DMS79 treated with DMSO at 0.1 percent for 48 hours (cell line): ENCODE results near the gene RHBDF1.

Experiments
- DNase-seq: peaks from one replicate; lab custom pipeline; 2025; lab: John Stamatoyannopoulos, UW

The RHBDF1 gene

DNA sequence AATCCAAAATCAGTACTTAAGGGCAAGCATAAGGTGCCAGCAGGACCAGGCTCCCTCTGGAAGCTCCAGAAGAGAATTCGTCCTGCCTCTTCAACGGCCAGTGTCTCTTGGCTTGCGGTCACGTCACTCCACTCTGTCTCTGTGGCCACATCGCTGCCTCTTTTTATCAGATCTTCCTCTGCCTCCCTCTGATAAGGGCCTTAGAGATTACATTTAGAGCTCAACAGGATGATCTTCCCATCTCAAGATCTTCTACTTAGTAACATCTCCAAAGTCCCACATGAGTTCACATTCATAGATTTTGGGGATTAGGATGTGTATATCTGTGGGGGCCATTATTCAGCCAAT is 22.5 kb upstream of the RHBDF1 start:
- DNase-seq: no peak

DNA sequence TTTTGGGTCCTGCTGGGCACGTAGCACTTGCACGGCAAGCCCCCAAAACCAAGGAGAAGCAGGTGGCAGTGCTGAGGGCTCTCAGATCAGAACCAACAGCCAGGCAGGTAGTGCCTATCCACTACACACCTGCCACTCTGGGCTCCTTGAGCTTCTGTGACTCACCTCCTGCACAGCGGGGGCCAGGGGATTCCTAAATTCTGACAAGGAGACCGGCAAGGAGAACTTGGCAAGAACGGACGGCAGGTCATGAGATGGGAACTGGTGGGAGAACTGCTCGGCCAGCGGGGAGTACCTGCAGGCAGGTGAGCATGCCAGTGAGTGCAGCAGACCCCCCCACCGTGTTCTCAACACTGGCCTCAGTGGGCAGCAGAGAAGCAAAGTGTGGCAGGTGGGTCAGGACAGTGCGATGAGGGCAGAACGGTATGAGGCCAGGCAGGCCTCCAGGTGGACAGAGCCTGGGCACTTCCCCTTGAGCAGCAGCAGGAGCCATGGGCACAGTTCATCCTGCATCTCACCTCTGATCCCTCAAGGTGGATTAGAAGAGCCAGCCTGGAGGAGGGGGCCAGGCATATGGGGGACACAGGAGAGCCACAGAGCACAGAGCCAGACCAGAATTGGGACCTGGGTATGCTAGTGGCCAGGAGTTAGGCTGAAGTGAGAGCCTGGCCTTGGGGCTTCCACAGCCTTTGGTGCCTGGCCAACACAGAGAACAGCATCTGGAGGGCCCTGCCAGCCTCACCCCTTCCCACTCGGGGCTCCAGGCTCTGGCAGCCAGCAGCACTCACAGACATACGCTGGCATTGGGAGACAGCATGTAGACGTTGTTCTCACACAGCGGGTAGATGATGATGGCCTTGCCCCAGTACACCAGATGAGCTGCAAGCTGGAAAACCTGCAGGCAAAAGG is 20.3 kb upstream of the RHBDF1 start:
- peak; percentile 94 for DNase-seq

DNA sequence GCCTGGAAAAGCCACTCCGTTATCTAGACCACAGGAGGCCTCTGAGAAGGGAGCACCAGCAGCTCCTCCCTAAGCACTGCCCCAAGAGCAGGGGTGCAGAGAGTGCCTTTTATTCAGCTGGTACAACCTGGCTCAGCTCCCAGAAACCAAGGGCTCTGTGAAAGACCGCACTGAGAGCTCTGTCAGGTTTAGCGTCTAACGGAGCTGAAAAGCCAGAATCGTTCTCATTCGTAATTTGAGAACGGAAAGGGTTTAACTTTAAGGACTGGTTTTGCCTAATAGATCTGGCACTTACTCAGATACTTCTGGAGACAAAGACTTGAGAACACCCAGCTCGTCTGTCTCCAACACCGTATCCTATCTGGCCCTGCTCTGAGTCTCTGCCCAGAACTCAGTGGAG is 19.1 kb upstream of the RHBDF1 start:
- peak; percentile 97 for DNase-seq

DNA sequence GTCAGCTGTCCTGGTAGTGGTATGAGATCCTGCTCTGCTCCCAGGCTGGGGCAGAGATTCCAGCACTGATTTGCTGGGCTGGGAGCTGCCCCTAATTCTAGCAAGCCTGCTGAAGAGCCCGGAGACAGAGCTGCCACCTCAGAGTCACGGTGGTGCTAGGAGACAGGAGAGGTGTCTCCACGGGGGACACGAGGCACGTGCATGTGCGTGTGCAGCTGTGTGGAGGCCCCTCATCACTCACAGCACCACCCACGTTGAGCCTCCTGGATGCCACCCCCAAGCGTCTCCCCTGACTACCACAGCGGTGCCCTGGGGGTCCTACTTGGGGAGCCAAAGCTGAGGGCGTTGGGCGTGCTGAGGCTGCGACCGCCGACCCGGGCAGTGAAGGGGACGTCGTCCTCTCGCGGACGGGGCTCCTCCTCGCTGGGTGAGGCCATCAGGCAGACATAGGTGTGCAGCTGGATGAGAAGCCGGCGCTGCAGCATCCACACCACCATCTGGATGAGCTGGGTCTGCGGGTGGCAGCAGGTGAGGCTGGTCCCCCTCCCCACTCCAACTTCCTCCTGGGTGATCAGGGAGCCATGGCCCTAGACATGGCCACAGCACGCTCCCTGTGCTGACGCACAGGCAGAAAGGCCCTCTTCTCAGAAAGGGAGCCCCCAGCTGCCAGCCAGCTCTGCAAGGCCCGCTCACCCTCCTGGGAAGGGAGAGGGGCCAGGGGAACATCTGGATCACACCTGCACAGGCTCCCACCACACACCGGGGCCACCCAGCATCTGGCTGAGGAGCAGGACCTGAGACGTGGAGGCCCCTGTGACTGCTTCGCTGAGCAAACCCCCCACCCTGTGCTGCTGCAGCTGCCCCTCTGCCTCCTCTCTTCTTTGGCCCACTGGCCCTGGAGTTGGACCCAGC is 17.2 kb upstream of the RHBDF1 start:
- DNase-seq: no peak

DNA sequence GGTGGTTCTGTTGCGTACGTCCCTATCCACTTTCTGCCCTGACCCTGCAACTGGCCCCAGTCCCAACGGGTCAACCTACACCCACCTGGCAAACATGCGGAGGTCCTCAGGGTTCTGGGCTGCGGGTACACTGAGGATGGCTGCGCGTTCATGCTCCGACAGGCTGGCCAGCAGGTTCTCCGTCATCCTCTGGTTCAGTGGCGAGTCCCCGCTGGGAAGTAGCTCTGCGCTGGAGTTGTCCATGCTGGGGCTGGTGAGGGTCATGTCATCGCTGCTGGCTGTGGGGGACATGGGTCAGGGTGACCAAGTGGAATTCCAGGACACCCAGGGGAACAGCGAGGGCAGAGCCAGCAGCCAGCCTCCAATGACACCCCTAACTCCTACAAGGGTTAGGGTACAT is 16.2 kb upstream of the RHBDF1 start:
- DNase-seq: no peak

DNA sequence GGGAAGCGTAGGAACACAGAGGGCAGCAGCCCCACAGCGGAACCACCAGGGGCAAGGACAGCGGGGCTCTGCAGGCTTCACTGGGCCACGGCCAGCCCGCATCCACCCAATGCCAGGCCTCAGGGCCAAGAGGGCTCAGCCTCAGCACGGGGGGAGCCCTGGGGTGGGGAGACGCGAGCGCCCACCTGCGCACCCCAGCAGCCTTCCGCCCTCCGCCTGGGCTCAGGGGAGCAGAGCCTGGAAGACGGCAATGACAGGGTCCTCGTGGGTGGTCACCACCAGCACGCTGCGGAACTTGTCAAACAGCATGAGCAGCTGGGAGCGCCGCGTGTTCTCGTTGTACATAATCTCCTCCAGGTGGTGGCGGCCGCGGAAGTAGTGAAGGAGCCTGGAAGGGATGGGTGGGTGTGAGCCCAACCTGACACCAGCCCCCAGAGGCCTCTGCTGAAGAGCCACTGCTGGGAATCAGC is 14.1 kb upstream of the RHBDF1 start:
- no peak for DNase-seq

DNA sequence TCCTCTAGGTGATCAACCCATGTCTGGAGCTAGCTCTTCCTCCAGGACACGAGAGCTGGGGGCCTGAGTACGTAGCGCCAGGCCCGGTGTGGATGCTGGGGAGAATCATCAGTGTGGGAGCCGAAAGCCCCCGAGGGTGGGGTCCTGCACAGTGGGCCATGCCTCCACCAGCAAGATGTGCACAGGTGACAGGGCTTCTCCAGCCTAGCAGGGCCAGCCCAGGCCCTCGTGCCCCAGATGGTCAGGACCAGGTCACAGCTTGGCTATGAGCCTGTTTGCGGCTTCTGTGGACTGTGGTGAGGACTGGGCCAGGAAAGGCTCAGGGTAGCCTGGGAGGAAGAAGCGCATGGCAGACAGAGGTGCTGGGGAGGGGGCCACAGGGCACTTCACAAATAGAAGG is 13.4 kb upstream of the RHBDF1 start:
- DNase-seq: no peak

DNA sequence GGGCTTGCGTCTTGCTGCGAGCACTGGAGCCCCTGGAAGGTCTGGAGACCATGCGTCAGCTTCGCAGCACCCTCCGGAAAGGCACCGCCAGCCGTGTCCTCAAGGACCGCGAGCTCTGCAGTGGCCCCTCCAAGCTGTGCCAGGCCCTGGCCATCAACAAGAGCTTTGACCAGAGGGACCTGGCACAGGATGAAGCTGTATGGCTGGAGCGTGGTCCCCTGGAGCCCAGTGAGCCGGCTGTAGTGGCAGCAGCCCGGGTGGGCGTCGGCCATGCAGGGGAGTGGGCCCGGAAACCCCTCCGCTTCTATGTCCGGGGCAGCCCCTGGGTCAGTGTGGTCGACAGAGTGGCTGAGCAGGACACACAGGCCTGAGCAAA is 13.0 kb upstream of the RHBDF1 start:
- DNase-seq: no peak

DNA sequence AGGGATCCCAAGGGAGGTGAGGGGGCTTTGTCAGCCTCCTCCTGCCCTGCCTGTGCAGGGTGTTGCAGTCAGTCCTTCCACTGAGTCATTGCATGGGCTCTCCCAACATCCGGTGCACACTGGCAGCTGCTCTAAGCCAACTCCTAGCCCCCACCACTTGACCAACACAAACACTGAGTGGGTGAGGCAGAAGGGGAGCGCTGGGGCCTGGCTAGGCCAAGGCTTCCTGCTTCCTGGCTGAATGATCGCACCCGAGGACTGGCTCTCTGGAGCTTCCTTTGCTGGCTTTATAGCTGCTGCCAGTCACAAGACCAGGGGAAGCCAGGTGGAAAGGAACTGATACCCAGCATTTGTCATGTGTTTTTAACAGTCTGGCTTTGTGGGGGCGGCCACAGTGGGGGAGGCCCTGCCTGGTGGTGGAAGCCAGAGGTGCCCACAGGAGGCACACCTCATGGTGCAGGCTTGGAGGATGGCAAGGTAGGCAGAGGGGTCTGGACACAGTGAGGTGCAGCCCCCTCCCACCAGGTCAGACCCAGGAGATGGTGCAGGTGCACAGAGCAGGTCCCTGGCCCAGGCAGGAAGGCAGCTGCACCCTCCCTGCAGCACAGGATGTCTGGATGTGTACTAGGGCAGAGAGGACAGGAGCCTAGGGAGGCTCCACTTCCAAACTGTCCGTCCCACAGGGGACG is 12.4 kb upstream of the RHBDF1 start:
- peak; percentile 84 for DNase-seq

DNA sequence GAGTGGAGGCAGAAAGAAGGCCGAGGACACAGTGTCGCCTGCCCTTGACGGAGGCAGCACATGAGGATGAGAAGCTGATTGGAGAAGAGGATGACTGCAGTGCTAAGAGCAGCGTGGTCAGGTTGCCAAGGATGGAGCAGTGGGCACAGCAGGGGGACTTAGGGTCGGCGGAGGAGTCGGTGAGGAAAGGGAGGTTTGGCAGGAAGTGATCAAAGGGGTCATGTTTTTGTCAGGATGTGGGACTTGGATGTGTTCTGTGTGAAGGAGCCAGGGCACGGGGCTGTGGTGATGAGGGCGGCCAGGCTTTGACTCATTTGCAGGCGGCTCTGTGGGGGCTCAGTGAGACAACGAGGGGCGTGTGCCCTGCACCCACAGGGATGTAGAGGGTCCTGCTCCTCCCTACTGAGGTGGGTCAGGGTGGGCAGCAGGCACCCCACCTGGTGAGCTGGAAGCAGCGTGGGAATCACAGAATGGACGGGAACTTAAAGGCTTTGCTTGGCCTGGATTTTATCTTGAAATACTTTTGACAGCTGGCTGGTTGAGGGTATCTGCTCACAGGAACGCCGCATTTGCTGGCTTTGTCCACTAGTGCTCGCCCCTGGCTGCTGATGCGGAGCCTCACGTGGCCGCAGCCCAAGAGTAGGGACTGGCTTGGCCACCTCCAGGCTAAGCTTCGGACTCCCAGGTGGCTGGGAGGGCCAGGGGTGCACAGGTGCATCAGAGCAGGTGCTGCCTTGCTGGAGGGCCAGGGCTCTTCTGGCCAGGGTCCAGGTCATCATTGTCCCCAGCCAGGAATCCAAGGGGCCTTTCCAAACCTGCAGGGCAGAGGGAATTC is 11.6 kb upstream of the RHBDF1 start:
- DNase-seq: peak; percentile 80

DNA sequence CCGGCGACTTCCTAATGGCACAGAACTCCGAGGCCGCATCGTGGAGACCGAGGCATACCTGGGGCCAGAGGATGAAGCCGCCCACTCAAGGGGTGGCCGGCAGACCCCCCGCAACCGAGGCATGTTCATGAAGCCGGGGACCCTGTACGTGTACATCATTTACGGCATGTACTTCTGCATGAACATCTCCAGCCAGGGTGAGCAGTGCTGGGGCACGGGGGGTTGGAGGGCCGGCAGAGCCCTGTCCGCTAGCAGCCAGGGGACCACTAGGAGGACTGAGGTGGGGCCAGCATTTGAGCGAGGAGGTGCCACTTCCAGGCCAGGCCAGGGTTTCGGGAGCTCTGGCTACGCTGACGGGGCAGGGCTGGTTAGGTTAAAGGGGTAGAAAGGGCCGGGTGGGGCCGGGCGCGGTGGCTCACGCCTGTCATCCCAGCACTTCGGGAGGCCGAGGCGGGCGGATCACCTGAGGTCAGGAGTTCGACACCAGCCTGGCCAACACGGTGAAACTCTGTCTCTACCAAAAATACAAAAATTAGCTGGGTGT is 10.7 kb upstream of the RHBDF1 start:
- DNase-seq: no peak

DNA sequence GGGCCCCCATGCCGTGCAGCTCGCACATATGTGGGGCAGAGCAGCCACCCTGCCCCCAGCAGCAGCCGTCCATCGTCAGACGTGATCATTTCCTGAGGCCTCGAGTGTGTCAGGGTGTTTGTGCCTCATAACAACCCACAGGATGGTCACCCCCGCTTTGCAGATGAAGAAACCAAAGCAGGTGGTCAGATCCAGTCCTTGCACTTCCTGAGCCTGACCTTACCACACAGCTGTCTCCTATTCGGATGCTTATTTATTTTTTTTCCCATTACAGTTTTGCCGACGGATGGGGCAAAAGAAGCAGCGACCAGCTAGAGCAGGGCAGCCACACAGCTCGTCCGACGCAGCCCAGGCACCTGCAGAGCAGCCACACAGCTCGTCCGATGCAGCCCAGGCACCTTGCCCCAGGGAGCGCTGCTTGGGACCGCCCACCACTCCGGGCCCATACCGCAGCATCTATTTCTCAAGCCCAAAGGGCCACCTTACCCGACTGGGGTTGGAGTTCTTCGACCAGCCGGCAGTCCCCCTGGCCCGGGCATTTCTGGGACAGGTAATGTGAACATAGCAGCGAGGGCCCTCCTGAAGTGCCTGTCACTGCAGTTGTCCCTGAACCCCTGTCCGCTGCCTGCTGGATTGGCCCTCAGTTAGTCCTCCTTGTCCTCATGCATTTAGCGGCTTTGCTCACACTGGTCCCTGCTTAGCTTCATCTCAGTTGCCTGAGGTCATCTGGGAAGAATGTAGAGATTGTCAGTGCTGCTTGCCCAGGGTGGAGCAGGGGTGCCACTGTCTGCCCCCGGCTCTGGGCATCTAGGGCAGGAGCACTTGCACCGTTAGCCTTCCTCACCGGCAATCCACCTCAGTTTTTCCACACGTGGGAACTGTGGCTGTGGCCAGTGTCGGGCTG is 7.0 kb upstream of the RHBDF1 start:
- no peak for DNase-seq

DNA sequence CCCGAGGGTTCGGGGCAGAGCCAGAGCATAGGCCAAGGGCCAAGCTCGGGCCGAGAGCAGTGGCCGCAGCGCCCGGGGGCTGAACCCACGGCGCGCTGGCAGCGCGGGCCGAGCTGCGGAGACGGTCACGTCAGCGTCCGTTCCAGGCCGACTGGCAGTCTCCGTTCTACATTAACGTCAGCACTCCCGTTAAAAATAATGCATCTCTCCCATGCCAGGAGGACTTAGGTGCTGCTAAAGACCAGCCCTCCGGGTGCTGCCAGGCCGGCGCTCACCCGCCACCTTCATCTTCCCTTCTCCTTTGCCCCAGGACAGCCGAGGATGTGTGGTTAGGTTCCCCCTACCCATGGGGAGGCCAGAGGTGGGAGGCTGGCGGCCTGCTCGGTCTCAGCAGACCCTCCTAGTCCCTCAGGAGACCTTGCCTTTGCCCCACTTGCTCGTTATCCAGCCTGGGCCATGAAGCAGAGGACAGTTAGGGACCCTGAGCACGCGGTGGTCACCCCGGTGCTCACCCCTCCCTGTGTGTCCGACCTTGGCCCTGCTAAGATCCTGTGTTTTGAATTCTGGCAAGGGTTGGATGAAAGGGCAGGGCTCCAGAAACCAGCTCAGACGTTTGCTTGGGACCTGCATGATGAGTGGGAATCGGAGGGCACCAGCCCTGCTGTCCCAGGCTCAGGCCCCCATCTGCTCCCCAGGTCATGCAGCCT is 6.2 kb upstream of the RHBDF1 start:
- no peak for DNase-seq

DNA sequence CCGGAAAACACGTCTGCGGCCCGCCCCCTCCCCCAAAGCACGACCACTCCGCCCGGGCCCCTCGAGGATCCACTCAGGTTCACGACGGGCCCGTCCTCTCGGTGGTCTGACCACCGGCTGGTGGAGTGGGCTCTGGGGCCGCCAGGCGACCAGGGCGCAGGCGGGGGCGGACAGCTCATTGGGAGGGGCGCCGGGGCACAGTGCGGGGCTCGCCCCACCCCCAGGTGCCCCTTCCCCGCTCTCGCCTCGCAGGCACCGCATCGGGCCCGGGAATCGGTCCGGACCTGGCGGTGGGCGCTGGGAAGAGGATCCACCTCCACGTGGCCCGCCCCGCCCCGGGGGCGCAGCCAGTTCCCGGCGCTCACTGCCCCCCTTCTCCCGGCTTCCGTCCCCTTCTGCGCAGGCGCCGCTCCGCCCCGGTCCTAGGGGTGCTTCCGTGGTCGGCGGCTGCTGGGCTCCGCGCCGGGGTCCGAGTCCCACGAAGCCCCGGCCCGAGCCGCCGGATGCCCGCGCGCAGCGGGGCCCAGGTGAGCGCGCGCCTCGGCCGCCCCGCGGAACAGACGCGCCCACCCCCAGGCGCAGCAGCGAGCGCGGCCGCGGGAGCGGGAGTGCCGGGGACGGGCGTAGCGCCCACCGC is 5.5 kb upstream of the RHBDF1 start, which contains the start of gene MPG:
TSS of gene MPG (plus strand) at position 419 of the 637 bp plus-strand sequence. CDS start at position 504, 85 bp downstream.
- peak; percentile 53 for DNase-seq

DNA sequence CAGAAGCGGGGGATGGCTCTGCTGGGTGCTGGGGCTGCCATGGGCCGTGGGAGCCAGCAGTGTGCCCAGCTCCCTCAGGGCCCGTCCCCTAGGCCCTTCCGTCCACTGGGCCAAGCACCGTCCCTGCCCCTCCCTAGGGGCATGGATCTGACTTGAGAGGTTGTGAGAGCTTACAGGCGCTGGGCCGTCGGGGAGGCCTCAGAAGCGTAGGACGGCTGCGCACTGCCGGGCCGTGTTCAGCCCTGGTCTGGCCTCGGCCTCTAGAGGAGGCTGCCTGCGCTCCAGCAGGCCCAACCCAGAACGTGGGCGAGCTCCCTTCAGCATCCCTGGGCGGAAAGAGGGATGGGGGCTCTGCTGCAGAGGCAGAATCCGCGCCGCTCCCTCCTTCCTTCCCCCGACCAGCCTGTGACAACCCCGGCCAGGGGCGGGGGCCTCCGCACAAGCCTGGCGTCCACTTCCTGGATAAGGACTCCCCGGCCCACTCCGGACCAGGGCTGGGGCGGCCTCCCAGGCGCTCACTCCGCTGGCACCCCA is 4.9 kb upstream of the RHBDF1 start:
- no peak for DNase-seq

DNA sequence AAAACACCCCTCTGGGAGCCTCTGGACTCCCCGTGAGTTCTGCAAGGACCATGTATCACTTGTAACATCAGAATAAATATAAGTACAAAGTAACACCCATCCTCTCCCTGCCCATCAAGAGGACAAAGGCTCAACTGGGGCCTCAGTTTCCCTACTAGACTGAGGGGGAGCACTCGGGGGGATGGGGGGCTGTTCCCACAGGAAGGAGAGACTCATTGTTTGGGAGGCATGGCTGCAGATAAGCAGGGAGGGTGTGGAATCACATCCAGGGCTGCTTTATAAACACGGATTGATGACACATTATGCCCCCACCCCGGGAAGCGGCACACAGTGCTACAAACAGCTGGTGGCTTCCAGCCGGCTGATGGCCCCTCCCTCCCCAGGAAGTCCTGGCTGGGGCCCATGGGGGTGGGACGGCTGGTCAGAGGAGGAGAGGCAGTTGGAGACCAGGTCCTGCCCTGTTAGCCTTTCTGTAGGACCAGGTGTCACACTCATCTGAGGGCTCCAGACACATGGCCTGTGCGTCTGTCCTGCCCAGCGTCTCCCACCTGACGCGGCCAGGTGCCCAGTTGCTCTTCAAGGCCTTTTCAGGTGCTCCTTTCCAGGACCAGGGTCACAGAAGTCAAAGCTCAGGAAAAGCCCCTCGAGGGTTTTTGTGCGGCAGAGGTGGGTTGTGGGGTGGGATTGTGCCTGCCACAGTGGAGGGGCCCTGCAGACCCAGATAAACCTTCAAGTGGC is 4.3 kb upstream of the RHBDF1 start:
- no peak for DNase-seq

DNA sequence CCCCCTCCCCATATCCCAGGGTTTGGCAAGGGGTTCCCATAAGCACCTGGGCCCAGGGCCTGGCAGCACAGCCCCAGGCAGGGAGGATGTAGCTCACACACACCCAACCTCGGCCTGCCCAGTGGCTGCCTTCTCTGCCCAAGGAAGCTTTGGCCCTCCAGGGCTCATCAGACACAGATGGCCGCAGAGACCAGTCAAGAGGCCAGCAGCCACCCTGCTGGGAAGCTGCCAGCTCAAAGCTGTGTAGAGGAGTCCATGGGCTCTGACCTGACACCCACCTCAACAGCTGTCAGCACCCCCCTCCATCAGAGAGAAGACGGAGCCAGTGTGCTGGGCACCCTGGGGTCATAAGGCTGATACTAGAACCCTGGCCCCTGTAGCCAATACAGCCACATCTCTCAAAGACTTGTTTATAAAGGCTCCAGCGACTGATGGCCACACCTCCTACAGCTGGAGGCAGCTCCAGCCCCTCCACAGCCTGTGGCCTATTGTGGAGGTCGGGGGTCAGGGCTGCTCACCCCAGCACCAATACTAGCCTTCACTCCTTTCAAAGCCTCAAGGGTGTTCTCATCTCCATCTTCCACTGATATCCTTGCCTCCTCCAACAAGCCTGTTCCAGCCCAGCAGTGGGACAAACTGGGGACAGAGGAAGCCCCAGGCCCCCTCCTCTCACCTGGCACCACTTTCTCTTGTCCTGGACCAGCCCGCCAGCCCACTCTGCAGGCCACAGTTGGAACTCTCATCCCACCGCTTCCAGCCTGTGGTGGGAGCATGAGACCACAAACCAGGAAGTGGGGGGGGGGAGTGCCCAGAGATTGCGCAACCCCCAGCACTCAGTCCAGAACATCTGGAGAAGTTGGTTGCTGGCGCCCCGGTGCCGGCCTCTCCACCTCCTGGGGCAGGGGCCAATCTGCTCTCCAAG is 3.4 kb upstream of the RHBDF1 start:
- DNase-seq: no peak
